NOMO-1 (cell line): ENCODE data around the gene MRC2.

Source experiments
- DNase-seq, 2 experiments: peaks; one replicate each; lab custom pipeline; 2025; ENCODE audit not compliant: unreplicated experiment in 2 of 2; lab: John Stamatoyannopoulos, UW

Gene MRC2

DNA sequence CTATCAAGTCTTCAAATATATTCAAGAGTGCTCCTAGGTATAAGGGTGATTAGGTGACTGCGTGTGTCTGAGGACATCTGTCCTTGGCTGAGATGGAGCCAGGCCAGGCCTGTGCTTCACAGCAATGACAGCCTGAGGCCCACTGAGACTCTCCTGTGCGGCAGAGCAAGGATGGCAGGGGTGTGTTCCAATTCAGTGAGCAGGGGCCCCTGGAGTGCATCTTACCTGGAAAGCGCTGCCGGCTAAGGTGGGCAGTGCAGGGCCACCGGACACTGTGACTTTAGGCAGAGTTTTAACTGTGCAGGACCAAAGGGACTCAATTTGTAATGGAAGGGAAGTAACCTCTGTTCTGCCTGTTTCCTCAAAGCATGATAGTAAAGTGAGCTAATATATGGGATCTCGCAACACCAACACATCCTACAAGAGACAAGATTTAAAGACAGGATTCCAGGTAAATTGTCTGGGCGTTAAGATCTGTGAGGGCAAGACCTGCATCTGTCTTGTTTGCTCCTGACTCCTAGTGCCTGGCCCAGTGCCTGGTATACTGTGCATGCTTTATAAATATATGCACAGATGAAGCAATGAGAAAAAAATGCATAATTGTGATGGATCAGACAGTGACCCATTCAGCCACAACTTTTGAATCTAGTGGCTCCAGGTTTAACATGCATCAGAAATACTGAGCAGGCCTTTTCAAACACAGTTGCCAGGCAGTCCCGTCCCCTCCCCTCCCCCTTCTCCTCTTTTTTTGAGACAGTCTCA lies 86.7 kb downstream of the MRC2 start:
- DNase-seq = no peak

- DNase-seq = no peak
Observed at GRCh38 chr17:62715882-62716390, 88.5 kb downstream of the MRC2 start.

DNA sequence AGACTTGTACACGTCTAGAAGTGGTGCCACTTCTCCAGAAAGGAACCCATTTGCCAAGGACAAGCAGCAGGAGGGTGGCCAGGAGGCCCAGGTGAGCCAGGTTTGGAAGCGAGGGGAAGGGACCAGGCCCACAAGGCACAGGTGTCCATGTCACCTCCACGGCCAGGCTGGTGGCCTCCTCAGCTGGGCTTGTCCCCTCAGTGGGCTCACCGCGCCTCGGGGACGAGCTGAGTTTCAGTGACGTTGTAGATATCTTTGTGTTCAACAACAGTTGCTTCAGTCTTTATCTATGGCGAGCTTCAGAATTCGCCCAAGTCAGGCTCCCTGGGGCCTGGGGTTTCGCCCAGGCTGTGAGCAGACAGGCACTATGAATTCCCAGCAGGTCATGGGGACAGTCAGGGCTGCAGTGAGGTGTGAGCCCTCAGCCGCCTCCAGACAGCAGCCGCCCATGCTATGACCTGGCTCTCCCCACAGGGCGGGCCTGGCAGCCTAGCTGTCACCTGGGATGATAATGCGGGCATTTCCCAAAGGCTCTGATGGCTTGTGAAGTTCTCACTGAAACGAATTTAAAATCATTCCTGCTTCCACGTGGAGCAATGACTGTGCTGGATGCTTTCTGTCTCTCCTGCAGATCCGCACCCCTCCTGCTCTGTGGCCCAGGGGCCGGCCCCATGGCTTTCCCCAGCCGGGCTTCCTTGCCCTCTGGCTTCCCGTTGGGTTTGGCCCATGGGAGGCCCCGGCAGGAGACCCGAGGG lies 89.5 kb downstream of the MRC2 start:
- DNase-seq = no peak

- no peak for DNase-seq
Observed at GRCh38 chr17:62717589-62717855, 90.1 kb downstream of the MRC2 start.

DNA sequence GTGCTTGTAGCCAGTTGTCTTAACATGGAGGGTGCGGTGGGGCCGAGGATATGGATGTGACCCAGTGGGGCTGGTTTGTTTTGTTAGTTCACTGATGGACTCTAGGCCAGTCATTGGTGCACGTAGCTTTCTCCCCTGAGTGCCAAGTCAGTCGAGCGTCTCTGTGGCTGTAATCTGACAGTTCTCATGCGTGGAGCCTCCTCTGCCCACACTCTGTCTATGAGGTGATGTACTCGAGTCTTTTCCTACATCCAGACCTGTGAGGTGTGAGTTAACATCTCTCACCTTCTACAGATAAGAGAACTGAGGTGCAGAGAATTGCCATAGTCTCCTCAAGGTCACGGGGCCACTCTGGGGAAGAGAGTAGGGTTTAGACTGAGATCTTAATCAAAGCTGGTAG lies 90.4 kb downstream of the MRC2 start:
- DNase-seq = no peak

DNA sequence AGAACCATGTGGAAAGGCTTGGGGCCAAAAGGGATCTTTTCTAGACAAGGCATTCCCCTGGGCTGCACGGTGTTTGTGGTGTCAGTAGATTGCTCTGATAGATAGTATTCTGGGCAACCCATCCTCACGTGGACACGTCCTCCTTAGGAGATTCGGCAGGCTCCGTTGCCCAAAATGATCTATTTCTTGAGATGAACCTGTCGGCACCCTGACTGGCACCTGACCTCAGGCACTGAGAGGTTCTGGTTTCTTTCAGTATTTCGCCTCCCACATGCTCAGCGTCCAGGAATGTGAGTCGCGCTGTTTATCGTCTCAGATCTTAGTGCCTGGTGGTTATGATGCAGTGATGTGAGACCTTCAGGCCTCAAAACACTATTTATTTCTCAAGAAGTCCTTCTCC lies 91.0 kb downstream of the MRC2 start:
- no peak for DNase-seq

- DNase-seq = no peak
Observed at GRCh38 chr17:62719586-62719985, 92.1 kb downstream of the MRC2 start.

- peak; percentile 40 to 55 for DNase-seq
Observed at GRCh38 chr17:62720126-62720850, 92.8 kb downstream of the MRC2 start.

- no peak for DNase-seq
Observed at GRCh38 chr17:62722625-62723024, 95.2 kb downstream of the MRC2 start.

- DNase-seq = no peak
Observed at GRCh38 chr17:62723842-62724241, 96.4 kb downstream of the MRC2 start.

DNA sequence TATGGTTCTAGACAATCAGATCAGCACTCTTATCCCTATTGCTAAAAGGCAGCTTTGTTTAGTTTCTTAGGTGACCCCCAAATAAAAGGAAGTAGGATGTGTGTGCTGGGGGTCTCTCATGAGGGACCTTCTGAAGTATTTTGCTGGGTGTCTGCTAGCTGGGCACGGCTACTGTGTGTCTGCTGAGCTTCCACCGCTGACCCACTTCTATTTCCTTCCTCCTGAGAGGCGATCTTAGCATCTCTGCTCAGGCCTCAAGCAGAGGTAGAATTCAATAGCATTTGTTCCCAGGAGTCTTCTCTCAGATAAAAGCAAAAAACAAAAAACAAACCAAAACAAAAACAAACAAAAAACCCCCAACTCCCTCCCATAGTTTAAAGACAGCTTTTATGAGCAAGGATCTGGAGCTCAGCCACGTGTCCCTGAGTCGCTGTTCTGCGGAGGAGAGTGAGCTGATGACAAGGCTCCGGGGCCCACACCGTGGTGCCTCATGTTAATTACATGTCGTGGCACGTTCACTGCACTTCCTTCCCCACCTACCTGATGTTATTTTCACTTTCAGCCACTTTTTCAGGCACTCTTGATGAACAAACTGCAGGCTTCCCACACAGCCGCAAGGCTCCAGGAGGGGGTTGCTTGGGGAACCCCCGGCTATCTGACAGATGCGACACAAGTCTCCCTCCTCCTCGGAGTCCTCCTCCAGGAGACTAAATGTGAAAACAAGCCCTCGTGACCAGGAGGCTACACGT lies 97.1 kb downstream of the MRC2 start:
- DNase-seq = peak; percentile 40 to 55

DNA sequence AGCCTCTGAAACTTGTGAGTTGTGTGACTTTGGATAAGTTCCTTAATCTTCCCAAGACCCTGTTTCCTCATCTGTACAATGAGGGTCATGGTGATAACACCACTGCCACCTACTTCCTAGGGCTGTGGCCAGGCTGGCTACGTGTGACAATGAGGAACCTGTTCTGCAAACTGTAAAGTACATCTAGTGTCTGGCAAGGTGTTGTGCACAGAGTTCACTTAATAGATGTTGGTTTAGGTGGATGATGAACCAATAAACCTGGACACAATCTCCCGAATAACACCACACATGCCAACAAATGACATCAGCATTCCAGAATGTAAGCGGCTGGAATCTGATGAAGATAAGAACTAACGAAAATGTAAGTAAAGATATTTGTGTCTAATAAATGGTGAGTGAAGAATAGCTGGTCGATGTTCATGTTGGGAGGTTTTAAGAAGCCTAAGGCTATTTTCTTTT lies 98.3 kb downstream of the MRC2 start:
- peak in 1 of 2 experiments; percentile 22 for DNase-seq

- no peak for DNase-seq
Observed at GRCh38 chr17:62727916-62728672, 100.6 kb downstream of the MRC2 start.

DNA sequence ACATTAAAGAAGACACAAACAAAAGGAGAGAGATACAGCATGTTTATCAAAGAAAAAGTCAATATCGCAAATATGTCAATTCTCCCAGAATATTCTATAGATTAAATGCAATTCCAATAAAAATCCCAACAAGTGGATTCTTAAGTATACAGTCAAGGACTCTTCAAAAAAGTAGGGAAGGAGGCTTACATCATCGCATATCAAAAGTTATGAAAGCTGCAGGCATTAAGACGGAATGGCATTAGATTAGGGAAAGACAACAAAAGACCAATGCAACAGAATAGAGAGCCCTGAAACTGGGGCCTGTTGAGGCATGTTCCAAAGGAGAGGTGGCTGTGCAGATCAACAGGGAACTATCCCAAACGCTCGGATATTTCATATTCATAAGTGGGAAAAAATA lies 104.7 kb downstream of the MRC2 start:
- DNase-seq = no peak

- no peak for DNase-seq
Observed at GRCh38 chr17:62735044-62735651, 107.7 kb downstream of the MRC2 start.

GRCh38 chr17:62737513-62737912 lies 110.0 kb downstream of the MRC2 start:
- no peak for DNase-seq

- no peak for DNase-seq
Observed at GRCh38 chr17:62738281-62738680, 110.8 kb downstream of the MRC2 start.

DNA sequence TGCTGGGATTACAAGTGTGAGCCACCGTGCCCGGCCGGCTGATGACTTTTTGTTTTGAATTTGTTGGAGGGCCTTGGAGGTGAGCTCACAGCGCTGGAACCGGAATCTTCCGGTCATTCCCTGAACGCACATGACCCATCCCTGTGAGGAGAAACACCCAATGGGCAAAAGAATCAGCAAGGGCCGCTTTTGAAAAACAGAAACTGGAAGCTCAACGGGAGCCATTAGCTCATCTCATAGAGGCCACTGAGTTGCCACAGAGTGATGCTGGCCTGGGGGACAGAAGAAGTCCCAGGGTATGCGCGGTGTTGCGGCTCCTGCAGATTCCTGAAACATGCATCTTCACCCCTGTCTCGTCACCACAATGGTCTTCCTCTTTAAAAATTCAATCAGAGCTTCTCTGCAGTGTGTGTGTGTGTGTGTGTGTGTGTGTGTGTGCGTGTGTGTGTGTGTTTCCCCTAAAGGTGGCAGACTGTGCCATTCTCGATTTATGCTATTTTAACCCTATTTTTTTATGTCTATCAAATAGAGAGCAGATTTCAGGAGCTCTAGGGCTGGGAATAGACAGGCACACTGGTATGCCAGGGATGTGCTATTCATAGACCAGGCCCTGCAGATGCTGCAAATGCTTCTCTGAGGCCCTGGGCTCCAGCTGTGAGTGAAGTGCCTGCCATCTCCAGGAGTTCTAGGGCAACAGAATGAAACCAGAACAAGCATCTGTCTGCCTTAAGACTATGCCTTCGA lies 112.3 kb downstream of the MRC2 start:
- DNase-seq = no peak

DNA sequence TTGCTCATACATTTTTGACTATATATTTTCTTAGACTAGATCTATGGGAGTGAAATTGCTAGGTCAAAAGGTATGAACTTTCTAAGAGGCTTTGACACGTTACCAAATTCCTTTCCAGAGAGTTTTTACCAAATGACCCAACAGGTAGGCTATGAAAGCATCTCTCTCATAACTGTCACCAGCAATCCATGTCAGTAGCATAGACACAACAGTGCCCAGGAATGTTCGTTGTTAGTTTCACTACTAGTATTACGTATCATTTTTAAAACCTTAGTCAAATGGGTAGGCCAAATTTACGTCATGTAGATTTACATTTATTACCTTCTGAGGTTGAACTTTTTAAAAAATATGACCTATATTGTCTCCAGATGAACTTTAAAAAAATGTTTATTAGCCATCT lies 113.8 kb downstream of the MRC2 start:
- DNase-seq = no peak
